ENCODE data around the gene SLC22A14.
"Not testable (repeated sequence)": the region's sequence is repeated elsewhere in the genome, so short reads cannot be mapped to it uniquely, and the experiment has no call there.

Gene SLC22A14

DNA sequence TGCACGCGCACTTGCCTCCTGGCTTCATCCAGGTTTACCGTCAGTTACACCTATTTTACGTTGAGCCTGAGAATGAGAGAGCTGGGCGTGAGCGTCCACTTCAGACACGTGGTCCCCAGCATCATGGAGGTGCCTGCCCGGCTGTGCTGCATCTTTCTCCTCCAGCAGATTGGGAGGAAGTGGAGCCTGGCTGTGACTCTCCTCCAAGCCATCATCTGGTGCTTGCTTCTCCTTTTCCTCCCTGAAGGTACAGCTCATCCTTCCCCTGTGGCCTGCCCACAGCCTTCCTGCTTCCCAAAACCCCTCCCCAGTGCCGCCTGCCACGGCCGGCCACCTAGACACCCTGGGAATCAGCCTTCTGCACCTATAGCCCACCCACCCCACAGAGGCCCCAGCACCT lies 31.6 kb downstream of the SLC22A14 start:
- no peak for DNase-seq (ENCODE audit: low spot score)

DNA sequence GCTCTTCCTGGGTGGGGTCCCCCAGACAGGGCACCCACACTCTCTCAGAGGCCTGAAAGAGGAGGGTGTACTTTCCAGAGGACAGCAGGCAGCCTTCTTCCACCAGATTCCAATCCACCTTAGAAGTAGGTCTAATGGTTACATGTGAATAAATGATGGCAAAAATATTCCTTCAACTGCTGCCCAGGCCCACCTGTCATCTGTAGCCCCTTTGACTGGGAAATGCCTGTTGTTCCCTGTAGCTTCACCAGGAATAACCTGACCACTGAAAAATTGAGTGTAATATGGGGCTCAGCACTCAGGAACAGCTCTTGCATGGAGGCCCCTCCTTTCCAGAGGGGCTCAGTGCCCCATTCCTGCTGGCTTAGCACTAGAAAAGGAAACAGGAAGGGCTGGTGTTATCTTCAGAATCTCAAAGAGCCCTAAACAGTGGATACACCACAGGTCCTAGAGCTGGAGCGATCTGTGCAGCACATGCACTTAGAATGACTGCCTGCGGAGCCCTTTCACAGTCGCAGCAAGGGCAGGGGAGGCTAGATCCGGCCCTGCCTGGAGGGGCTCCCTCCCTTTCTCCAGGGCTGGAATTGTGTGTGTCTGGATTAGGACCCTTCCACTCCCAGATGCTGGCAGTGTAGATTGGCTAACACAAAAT lies 32.1 kb downstream of the SLC22A14 start:
- no peak for DNase-seq (ENCODE audit: low spot score)

DNA sequence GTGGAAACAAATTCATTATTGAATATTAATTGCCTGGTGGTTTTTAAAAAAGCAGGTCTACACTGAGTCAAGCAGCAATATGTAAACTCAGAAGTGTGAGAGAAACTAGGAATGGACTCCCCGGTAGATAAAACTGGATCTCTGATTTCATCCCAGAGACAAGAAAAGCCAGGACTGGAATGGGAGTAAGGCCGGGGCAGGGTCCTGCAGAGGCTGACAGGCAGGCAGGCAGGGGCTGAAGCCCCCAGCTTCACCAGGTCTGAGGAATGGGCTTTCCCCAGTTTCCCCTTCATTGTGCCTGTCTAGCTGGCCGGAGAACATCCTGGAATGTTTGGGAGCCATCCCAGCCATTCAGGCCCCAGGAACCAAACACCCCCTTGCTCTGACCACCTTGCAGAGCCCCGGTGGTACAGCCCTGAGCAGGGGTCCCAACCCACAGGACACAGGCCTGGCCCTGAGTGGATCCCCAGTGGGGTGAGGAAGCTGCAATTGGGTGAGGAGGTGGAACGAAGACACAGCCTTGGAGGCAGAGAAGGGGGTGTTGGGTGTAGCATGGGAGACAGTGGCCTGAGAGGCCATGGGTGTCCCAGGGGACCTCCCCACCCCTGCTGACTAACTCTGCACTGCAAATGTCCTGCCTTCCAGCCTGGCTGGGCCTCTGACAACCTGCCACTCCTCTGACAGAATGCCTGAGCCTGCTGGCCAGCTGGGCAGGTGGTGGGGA lies 32.8 kb downstream of the SLC22A14 start:
- no peak for DNase-seq (ENCODE audit: low spot score)

DNA sequence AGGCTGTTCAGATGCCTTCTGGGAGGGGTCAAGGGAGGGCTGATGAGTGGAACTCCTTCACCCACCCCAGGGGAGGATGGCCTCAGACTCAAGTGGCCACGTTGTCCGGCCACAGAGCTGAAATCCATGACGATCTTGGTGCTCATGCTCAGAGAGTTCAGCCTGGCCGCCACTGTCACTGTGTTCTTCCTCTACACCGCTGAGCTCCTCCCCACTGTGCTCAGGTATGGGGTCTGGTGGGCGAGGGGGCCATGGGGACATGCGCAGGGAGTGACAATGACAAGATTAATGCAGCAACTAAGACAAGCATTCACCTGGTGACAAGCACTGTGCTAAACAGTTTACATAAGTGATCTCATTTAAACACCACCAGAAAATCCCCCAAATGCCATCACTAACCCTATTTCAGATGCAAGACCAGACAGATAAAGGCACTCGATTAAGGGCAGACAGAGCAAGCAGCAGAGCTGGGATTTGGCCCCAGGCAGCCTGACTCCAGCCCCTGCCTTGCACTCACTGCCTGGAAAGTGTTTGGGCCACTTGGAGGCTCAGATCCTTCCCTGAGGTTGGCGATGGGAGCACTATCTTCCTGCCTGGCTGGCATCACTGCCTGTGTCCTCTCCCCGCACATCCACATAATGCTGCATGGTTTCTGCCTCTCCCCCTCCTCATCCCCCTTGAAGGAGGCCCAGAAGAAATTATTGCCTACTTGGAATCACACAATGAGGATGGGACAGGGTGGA lies 33.6 kb downstream of the SLC22A14 start:
- no peak for DNase-seq (ENCODE audit: low spot score)

DNA sequence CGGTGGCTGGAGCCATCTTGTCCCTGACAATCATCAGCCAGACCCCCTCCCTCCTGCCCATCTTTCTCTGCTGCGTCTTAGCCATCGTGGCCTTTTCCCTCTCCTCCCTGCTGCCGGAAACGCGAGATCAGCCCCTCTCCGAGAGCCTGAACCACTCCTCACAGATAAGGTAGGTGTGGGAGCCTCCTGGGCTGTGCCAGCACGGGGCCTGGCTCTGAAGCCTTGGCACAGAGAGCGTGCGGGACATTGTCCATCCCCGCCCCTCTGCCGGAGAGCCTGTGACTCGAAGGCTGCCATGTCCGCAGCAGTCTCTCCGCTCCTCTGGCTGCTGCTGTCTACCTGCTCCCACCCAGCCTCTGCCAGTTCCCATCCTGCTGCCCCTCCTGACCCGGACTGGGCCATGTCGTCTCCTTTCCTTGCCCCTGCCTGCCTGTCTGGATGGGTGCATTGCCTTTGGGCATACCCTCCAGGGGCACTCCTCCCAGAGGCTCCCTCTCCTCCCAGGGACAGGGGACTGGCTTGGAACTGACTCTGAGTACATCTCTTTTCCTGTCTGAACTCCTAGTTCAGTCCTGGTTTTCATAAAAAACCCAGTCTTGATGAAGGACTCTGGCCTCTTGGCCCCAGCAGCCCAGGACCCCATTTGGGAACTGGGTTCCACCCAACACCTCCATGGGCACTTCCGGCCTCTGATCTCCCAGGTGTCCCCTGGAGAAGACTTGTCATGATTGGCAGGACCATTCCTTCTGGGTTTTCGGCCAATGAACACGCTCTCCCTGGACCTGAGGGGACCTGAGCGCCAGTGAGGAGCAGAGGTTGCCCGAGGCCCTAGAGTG lies 34.5 kb downstream of the SLC22A14 start:
- DNase-seq (ENCODE audit: low spot score): no peak

DNA sequence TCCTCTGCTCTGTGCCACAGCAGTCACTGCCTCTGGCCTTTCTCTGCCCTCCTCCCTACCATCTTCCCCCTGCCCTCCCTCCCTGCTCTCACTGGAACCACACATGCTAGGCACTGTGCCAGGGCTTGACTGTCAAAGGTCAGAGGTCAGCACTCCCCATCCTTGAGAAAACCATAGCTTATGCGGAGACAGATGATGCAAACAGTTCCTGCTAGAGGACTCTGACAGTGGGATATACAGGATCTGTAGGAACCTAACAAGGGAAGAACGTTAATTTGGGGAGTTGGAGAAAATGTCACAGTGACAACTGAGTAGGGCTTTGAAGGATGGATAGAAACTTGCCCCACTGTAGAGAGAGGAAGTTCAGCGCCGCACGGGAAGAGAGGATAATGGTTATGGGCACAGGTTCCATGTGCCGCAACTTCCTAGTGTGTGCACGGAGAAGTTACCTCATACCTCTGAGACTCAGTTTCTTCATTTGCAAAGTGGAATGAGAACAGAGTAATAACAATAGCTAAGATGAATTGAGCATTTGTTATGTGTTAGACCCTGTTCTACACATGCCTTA lies 35.2 kb downstream of the SLC22A14 start:
- no peak for DNase-seq (ENCODE audit: low spot score)

DNA sequence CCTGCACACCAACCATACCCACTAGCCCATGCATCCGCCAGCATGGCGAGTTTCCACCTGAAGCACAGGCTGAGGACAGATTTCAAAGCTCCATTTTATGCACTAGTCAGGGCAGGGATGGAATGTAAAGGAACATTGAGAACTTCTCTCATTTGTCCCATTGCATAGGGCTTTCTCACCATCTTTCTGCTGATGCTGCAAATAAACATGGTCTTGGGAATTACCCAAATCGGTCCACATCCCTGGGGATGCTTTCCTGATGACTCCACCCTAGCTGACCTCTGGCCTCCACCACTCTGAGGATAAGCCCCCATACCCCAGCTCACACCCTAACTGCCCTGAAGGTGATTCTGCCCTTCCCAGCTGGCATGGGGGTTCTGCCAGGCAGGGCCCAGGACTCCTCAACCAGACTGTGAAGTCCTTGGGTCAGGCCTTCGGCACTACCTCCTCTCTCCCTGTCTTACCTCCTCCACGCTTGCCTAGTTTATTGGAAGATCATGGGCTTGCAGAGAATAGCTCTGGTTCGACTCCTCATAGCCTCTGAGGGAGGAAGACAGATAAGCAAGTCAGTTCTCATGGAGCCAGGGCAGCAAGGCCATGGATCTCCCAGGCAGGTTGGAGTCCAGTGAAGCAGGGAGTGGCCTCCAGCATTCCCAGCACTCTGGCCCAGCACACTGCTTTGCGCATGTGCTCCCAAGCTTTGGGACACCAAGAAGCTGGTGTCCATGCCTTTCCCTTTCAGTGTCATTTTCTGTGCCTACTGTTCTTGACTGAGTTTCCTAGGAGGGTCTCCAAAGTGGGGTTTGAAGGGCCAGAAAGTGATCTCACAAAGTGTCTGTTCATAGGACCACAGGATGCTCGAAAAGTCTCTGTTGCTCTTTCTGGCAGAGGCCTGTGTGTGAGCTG lies 36.9 kb downstream of the SLC22A14 start:
- DNase-seq (ENCODE audit: low spot score): no peak

DNA sequence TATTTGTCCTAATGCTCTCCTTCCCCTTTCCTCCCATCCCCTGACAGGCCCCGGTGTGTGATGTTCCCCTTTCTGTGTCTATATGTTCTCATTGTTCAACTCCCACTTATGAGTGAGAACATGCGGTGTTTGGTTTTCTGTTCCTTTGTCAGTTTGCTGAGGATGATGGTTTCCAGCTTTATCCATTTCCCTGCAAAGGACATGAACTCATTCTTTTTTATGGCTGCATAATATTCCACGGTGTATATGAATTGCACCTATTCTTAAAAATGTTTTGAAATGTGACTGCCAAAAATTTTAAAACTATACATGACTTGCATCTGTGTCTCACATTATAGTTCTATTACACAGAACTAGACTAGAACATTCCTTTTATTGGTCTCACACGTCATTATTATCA lies 38.5 kb downstream of the SLC22A14 start:
- not testable (repeated sequence) for DNase-seq (ENCODE audit: low spot score)

DNA sequence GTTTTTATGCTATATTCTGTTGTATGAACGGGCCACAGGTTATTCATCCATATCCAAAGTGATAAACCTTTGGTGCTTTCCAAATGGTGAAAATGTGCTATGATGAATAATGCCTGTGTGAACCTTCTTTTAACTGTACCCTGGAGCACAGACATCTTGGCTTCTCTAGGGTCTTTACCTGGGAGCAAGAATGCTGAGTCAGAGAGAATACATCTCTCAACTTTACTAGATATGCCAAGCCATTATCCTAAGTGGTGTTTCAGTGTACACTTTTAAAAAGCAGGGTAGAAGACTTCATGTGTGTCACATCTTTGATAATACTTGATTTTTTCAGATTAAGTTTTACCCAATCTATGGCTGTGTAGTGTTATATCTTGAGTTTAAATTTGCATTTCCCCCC lies 41.0 kb downstream of the SLC22A14 start:
- no peak for DNase-seq (ENCODE audit: low spot score)

DNA sequence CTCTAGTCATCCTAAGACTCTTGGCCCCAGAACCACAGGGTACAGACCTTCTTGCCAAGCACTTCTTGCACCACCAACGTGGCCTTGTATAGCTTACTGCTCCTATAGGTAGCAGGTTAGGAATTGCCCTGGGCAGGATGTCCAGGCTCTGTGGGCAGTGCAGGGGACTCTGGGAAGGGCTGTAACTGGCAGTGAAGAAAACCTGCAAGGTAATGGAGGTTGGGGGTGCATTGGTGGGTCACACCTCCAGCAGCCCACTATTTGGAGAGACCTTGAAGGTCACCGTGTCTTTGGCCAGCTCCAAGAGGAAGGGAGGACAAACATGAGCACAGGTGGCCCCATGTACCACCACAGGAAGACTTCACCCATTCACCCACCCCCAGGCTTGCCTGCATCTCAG lies 43.2 kb downstream of the SLC22A14 start:
- no peak for DNase-seq (ENCODE audit: low spot score)

DNA sequence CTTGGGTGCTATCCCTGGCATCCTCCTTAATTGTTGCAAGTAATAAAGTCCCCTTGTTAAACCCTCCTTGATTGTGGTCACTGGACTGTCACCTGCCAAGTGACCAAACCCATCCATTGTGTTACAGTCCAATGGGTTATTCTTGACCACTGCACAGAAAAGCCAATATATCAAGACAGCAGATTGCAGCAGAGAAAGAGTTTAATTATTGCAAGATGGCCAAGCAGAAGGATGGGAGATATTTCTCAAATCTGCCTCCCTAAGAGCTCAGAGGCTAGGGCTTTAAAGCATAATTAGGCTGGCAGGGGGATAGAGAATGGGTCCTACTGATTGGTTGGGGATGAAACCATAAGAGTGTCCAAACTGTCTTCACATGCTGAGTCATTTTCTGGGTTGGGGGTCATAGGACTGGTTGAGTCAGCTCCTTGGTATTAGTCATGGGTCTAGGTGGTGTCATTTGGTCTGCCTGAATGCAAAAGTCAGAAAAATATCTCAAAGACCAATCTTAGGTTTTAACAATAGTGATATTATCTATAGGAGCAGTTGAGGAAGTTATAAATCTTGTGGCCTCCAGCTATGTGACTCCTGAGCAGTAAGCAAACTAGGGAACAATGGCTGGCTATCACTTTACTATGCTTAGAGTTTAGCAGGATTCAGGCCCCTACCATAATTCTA lies 45.4 kb downstream of the SLC22A14 start:
- no peak for DNase-seq (ENCODE audit: low spot score)

DNA sequence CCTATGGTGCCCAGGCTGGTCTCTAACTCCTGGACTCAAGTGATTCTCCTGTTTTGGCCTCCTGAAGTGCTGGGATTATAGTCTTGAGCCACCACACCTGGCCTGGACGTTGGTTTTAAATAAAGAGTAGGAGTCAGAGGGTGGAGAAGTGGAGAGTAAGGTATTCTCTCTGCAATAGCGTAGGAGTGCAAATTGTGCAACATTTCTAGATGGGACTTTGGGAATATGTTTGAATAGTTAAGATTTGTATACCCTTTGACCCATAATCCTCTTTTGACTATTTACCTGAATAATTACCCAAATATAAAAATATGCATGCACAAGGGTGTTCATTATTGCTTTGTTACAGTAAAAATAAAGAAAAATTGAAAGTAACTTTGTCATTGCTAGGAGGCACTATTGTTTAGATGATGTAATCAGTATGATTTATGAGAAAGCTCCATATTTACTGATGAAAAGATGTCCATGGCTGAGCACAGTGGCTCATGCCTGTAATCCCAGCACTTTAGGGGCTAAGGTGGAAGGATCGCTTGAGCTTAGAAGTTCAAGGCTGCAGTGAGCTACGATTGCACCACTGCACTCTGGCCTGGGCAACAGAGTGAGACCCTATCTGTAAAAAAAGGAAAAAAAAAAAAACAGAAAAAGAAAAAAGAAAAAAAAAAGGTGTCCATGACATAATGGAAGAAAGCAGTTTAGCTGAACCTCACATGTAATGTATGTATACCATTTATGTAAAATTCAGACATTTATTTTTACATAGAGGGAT lies 49.3 kb downstream of the SLC22A14 start:
- no peak for DNase-seq (ENCODE audit: low spot score)

DNA sequence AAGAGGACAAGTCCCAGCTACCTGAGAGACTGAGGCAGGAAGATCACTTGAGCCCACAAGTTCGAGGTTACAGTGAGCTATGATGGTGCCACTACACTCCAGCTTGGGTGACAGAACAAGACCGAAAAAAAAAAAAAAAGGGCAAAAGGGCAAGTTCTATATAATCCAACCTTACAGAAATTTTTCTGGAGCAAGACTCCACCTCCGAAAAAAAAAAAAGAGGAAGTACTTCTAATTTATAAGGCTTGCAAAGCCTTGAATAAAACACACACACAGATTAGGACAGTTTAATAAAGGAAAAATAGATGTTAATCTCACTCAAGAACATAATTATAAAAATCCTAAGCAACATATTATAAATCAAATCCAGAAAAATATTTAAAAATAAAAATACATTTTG lies 50.1 kb downstream of the SLC22A14 start:
- DNase-seq (ENCODE audit: low spot score): no peak

DNA sequence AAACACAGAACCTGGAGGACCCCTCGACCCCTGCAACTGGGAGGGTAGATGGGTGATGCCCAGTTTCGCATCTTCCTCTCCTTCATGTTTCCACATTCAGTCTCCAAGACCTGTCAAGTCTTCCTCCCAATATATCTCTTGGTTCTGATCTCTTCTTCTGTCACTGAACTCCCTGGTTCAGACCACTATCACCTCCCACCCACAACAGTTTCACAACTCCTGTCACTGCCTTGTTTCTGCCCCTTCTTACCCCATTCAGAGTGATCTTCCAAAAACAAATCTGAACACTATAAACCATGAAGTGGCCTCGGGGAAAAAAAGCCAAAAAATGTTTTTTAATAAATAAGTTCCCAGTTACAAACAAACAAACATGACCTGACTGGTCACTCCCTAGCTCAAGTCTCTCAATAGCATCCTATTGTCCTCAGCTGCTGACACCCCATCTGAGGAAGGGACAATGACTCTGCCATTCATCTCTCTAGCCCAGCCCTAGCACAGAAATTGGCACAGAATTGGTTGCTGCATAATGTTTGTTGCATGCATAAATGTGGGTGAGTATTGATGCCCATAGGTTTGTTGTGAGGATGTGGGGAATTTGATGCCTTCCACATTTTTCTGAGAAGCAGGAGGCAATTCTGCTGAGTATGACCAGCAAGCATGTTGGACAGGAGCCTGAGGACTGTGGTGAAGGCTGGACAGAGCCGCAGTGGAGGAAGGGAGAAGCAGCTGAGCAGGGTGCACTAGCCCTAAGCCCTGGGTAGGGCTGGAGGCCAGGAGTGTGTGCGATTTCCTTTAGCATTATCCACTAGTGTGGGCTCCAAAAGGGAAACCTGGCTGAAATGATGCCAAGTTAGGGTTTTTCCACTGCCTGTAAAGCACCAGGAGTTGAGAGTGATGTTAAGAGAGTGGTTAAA lies 52.3 kb downstream of the SLC22A14 start:
- peak; percentile 86 for DNase-seq (ENCODE audit: low spot score)

DNA sequence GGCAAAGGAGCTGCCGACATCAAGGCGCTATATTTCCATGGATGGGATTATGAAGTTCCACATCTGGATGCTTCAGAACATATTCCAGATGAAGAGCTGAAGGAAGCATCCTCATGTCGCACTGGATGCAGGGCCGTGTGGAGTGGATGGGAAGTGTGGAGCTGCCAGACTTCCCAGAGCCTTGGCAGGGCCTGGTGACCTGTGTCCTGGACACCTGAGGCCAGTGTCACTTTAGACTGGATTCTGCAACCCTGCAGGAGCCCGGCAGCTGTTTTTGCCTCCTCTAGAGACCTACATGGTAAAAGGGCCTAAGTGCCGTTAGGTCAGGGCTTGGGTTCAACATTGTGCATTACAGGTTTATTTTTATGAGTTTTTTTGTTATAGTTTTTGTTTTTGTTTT lies 53.2 kb downstream of the SLC22A14 start:
- no peak for DNase-seq (ENCODE audit: low spot score)

DNA sequence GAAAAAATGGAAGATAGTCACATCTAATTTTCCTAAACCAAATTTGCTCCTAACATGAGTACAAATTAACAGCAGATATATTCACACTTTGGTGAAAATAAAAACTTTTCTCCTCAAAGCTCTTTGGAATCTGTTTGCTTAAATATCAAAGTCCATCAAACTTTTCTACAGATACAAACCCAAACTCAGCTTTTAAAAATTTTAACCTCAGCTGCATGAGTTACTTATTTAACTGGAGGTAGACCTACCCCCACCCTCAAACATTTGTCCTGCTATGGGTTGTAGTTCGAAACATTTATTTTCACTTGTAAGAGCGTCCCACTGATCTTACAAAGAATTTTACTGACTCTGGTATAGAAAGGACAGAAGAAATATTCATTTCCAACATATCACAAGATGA lies 55.6 kb downstream of the SLC22A14 start:
- no peak for DNase-seq (ENCODE audit: low spot score)

DNA sequence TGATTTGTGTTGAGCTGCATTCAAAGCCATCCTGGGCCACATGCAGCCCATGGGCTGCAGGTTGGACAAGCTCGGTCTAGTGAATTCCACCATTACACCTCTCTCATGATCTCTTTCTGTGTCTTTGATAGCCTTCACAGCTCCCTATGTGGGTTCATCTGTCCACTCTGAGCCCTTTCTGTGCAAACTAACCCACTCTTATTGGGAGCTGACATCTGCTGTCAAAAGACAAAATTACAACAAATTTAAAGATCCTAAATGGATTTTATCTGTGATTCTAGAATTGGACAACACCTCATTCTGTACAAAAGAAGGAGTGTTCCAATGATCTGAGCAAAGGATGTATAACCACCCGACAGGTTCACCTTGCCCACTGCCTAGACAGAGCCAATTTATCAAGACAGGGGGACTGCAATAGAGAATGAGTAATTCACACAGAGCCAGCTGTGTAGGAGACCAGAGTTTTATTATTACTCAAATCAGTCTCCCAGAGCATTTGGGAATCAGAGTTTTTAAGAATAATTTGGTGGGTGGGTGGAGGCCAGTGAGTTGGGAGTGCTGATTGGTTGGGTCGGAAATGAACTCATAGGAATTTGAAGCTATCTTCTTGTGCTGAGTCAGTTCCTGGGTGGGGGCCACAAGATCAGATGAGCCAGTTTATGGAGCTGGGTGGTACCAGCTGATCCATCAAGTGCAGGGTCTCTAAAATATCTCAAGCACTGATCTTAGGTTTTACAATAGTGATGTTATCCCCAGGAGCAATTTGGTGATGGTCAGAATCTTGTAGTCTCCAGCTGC lies 61.9 kb downstream of the SLC22A14 start:
- no peak for DNase-seq (ENCODE audit: low spot score)
